DND-41 (cell line): ENCODE data around the gene SH2B3.
"Not testable (repeated sequence)": the region's sequence is repeated elsewhere in the genome, so short reads cannot be mapped to it uniquely, and the experiment has no call there.

Experiments
- ATAC-seq: fragments of 200-7000 bp; cut with Tn5 transposase; 3 replicates; pipeline ENCODE4 v1.9.1; 2021; ENCODE audit warnings: low read depth; ENCODE audit not compliant: insufficient read depth
- DNase-seq: peaks from one replicate; pipeline ENCODE4 v3.0.0-alpha.2; 2020
- H2AFZ ChIP-seq: 2 replicates; pipeline ENCODE4 v1.6.0; 2012; ENCODE audit warnings: low read depth, low read length
- H3K27ac ChIP-seq: 2 replicates; pipeline ENCODE4 v1.5.1; 2012; ENCODE audit warnings: low read length, inconsistent platforms
- H3K27me3 ChIP-seq: fragments of 200-600 bp; sonication (generic); 2 replicates; pipeline ENCODE4 v1.6.0; 2012; ENCODE audit warnings: low read length, mild to moderate bottlenecking, inconsistent platforms; ENCODE audit not compliant: insufficient read depth, poor library complexity
- H3K36me3 ChIP-seq: 2 replicates; pipeline ENCODE4 v1.5.1; 2012; ENCODE audit warnings: low read length, inconsistent platforms; ENCODE audit not compliant: insufficient read depth
- H3K4me1 ChIP-seq: 2 replicates; pipeline ENCODE4 v1.5.1; 2012; ENCODE audit warnings: mild to moderate bottlenecking, low read length; ENCODE audit not compliant: insufficient read depth
- H3K4me2 ChIP-seq: 2 replicates; pipeline ENCODE4 v1.6.0; 2012; ENCODE audit warnings: mild to moderate bottlenecking, moderate library complexity, low read length, inconsistent platforms; ENCODE audit not compliant: insufficient read depth
- H3K4me3 ChIP-seq, 2 experiments: fragments of 200-600 bp in 1 of 2; shearing (Covaris generic) in 1 of 2; 2 replicates each; pipeline ENCODE4 v1.5.1; 2012 to 2016; ENCODE audit warnings: inconsistent platforms in 2 of 2, low read length in 2 of 2, mild to moderate bottlenecking in 2 of 2, low read depth in 1 of 2, moderate library complexity in 1 of 2
- H3K79me2 ChIP-seq: 2 replicates; pipeline ENCODE4 v1.6.0; 2012; ENCODE audit warnings: low read length, inconsistent platforms; ENCODE audit not compliant: insufficient read depth
- H3K9ac ChIP-seq: 2 replicates; pipeline ENCODE4 v1.6.0; 2012; ENCODE audit warnings: low read depth, mild to moderate bottlenecking, inconsistent platforms, low read length, moderate library complexity
- H3K9me3 ChIP-seq: 2 replicates; pipeline ENCODE4 v1.5.1; 2012; ENCODE audit warnings: low read length, moderate library complexity, mild to moderate bottlenecking, inconsistent platforms; ENCODE audit not compliant: insufficient read depth, severe bottlenecking
- H4K20me1 ChIP-seq: 2 replicates; pipeline ENCODE4 v1.6.0; 2012; ENCODE audit warnings: low read length; ENCODE audit not compliant: insufficient read depth
- CTCF ChIP-seq: IDR thresholded peaks from 2 replicates; pipeline ENCODE4 v1.5.1; 2012; ENCODE audit warnings: borderline replicate concordance, low read length, moderate library complexity, mild to moderate bottlenecking; ENCODE audit not compliant: poor library complexity, severe bottlenecking; ENCODE audit errors: extremely low read depth
- EZH2 ChIP-seq: IDR thresholded peaks from 3 replicates; pipeline ENCODE4 v1.6.1; 2012; ENCODE audit warnings: borderline replicate concordance, low read depth, mild to moderate bottlenecking, moderate library complexity, low read length, inconsistent platforms; ENCODE audit not compliant: severe bottlenecking

Gene SH2B3

DNA sequence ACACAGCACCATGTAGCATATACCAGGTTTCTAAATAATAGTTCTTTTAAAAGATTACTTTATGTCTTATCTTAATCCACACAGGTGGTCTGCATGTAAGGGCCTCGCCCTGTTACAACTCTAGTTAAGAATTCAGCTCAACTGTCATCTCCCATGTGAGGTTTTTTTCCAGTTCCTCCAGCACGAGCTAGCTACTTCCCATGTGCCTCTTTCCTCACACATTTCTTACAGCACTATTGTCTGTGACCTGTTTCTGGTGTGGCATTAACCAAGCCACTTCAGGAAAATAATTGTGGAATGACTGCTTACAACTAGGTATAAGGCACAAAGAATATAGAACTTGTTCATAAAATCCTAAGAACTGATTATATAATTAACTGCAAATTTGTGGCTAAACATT is 65.5 kb downstream of the SH2B3 start:
- H3K4me1 ChIP-seq: no peaks in the 10 kb centered on the region
- H3K4me2 ChIP-seq: no peak overlapping the region
- H3K9me3 ChIP-seq: no peaks in the 10 kb centered on the region
- H2AFZ ChIP-seq: no peak overlapping the region
- no peaks in the 10 kb centered on the region for H4K20me1 ChIP-seq
- TF ChIP-seq EZH2 (no peak), CTCF (no peak)
- no peaks in the 10 kb centered on the region for H3K79me2 ChIP-seq
- no peak overlapping the region for H3K9ac ChIP-seq
- DNase-seq (no peak), ATAC-seq (no peak)
- no peak overlapping the region for H3K4me3 ChIP-seq
- H3K27ac ChIP-seq: no peak overlapping the region
- H3K27me3 ChIP-seq: no peaks in the 10 kb centered on the region
- peaks cover 71% of the 10 kb centered on the region for H3K36me3 ChIP-seq

- Histone ChIP-seq H3K4me1 (no peaks in the 10 kb centered on the region), H3K27me3 (no peaks in the 10 kb centered on the region), H2AFZ (no peak overlapping the region), H3K27ac (no peak overlapping the region), H3K79me2 (no peaks in the 10 kb centered on the region), H3K4me2 (no peak overlapping the region), H4K20me1 (no peaks in the 10 kb centered on the region), H3K36me3 (peaks cover 76% of the 10 kb centered on the region), H3K9me3 (no peaks in the 10 kb centered on the region), H3K4me3 (no peak overlapping the region), H3K9ac (no peak overlapping the region)
- TF ChIP-seq EZH2: no peak
- peak; percentile 5 for TF ChIP-seq CTCF
- DNase-seq (no peak), ATAC-seq (no peak)
Measured at GRCh38 chr12:111482462-111482861, 76.7 kb downstream of the SH2B3 start.

- H3K27ac ChIP-seq: no peak overlapping the region
- TF ChIP-seq CTCF (no peak), EZH2 (no peak)
- ATAC-seq: no peak
Measured at GRCh38 chr12:111488271-111488670, 82.5 kb downstream of the SH2B3 start.

DNA sequence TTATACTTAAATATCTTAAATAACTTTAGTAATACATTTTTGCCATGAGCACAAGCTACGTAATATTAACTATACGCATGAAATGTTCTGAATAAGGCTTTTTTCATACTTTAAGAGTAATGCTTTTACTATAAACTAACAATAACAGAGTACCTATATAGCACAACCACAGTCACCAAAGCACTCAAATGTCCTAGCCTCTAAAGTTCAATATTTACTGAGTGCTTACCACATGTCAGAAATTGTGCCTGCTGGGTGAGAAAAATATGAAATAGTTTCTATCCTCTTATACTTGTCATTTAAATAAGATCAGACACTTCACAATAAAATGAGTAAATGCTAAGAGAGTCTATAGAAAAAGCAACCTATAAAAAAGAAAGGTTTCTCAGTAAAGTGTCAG is 83.1 kb downstream of the SH2B3 start:
- Histone ChIP-seq H3K9me3 (no peaks in the 10 kb centered on the region), H3K4me3 (no peak overlapping the region), H3K9ac (no peak overlapping the region), H3K4me1 (no peaks in the 10 kb centered on the region), H3K27ac (no peak overlapping the region), H3K79me2 (no peaks in the 10 kb centered on the region), H3K27me3 (no peaks in the 10 kb centered on the region), H3K36me3 (peaks cover 75% of the 10 kb centered on the region), H3K4me2 (no peak overlapping the region), H4K20me1 (no peaks in the 10 kb centered on the region), H2AFZ (no peak overlapping the region)
- no peak for DNase-seq
- no peak for ATAC-seq
- TF ChIP-seq EZH2 (no peak), CTCF (no peak)

More at GRCh38 chr12:111488271-111488670, 82.5 kb downstream of the SH2B3 start:
- Histone ChIP-seq H3K4me3 (no peak overlapping the region), H3K4me1 (no peaks in the 10 kb centered on the region), H3K4me2 (no peak overlapping the region), H4K20me1 (no peaks in the 10 kb centered on the region), H3K27me3 (no peaks in the 10 kb centered on the region), H3K9ac (no peak overlapping the region), H3K79me2 (no peaks in the 10 kb centered on the region), H2AFZ (no peak overlapping the region), H3K9me3 (no peaks in the 10 kb centered on the region), H3K36me3 (peaks cover 77% of the 10 kb centered on the region)
- DNase-seq: no peak

- not testable (repeated sequence) for ATAC-seq, H3K4me3 ChIP-seq, H4K20me1 ChIP-seq, DNase-seq, H3K27ac ChIP-seq, H3K4me2 ChIP-seq, H2AFZ ChIP-seq, H3K4me1 ChIP-seq, H3K9ac ChIP-seq, H3K79me2 ChIP-seq, H3K27me3 ChIP-seq, H3K9me3 ChIP-seq
- peaks cover 63% of the 10 kb centered on the region for H3K36me3 ChIP-seq
Measured at GRCh38 chr12:111492979-111493378, 87.3 kb downstream of the SH2B3 start.
